Epithelial cell of proximal tubule (primary cell): Measurements from ENCODE around the gene PTPRS. TPM values are rescaled to one million over a fixed set of nuclear protein-coding genes. Genes with fewer than 3 reads are reported as not detected.
A peak's percentile ranks its signal among the peaks of the same experiment; 100 is the strongest.

Experiments used
- DNase-seq: peaks from one replicate; pipeline ENCODE4 v3.0.0-alpha.2; 2011; ENCODE audit warnings: low read depth
- H3K4me3 ChIP-seq: 2 replicates; pipeline ENCODE4 v1.5.1; 2011; ENCODE audit warnings: low read depth, mild to moderate bottlenecking, low read length
- total RNA-seq: library from RNA; depleted of rRNA; stranded (reverse); fragments of >200 nt; gene quantifications from 2 replicates; pipeline ENCODE4 v1.2.3, GENCODE V29; 2015
- TF ChIP-seq, protein P1 (sequence below): conservative IDR thresholded peaks from 2 replicates; pipeline ENCODE4 v1.5.1; 2012; ENCODE audit warnings: low read depth, mild to moderate bottlenecking, low read length

The PTPRS gene
- total RNA-seq, 1 donor from 2014 or later: 31.9 TPM

DNA sequence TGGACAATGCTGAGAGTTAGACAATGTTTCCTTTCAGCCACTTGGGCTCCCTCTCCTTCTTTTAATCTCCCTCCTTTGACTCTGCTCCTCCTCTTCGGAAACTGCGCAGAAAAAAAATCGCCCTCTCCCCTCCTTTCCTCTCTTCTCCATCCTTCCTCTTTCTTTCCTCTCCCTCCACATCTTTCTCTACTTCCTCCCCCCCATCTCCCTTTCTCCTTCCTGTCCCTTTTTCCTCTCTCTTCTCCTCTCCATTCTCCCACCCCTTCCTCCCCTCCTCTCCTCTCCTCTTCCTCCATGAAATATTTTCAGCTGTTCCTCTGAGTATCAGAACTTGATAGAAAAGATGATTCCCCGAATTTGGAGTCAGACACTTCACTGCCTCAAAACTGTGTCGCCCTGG, 15.1 kb upstream of the PTPRS start:
- TF ChIP-seq, protein P1, sequence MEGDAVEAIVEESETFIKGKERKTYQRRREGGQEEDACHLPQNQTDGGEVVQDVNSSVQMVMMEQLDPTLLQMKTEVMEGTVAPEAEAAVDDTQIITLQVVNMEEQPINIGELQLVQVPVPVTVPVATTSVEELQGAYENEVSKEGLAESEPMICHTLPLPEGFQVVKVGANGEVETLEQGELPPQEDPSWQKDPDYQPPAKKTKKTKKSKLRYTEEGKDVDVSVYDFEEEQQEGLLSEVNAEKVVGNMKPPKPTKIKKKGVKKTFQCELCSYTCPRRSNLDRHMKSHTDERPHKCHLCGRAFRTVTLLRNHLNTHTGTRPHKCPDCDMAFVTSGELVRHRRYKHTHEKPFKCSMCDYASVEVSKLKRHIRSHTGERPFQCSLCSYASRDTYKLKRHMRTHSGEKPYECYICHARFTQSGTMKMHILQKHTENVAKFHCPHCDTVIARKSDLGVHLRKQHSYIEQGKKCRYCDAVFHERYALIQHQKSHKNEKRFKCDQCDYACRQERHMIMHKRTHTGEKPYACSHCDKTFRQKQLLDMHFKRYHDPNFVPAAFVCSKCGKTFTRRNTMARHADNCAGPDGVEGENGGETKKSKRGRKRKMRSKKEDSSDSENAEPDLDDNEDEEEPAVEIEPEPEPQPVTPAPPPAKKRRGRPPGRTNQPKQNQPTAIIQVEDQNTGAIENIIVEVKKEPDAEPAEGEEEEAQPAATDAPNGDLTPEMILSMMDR: no peak
- H3K4me3 ChIP-seq: no peak overlapping the region
- DNase-seq: no peak

GRCh38 chr19:5355076-5355475, 14.5 kb upstream of the PTPRS start:
- DNase-seq: no peak
- H3K4me3 ChIP-seq: no peak overlapping the region
- TF ChIP-seq, protein P1: no peak

GRCh38 chr19:5354403-5354802, 13.8 kb upstream of the PTPRS start:
- TF ChIP-seq, protein P1: peak; percentile 35
- no peak for DNase-seq
- no peak overlapping the region for H3K4me3 ChIP-seq

DNA sequence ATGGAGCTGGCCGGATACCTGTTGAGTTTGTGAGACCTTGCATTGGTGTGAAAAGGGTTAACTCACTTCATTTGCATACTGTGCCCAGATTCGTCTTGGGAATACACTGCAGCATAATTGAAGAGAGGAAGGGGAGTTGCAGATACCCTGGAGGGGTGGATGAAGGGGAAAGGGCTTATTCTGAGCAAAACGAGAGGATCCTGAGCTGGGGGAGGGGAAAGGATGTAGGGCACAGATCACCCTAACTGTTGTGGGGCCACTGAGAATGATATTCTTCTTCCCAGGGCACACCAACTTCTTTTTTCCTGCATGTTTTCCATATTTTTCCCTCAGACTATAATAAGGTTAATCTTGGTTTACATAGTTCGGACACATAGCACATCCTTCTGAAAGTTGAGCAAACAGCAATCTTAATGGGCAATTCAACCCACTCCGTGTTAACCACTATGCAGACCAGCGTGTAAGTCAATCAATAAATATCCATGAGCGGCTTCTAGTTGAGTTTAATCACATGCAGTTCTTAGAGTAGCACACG, 11.7 kb upstream of the PTPRS start:
- no peak for DNase-seq
- H3K4me3 ChIP-seq: no peak overlapping the region
- TF ChIP-seq, protein P1: no peak

GRCh38 chr19:5351731-5352228, 11.2 kb upstream of the PTPRS start:
- no peak overlapping the region for H3K4me3 ChIP-seq
- no peak for DNase-seq
- TF ChIP-seq, protein P1: no peak

DNA sequence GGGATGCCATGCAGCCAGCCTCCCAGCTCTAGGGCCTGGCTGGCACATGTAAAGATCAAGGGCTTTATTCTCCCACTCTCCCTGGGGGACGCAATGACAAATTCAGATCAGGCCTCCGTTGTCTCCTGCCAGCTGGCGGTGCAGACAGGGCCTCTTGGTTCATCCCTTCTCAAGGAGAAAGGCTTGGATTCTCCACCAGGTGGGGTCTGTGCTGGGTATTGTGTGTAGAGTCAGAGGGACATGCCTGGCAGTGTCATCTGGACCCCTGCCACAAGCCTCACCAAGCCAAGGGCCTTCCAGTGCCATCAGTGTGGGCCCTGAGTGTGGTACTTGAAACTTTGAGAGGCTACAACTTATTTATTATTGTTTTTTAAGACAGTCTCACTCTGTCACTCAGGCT, 8.4 kb upstream of the PTPRS start:
- no peak for DNase-seq
- H3K4me3 ChIP-seq: no peak overlapping the region
- TF ChIP-seq, protein P1: no peak

DNA sequence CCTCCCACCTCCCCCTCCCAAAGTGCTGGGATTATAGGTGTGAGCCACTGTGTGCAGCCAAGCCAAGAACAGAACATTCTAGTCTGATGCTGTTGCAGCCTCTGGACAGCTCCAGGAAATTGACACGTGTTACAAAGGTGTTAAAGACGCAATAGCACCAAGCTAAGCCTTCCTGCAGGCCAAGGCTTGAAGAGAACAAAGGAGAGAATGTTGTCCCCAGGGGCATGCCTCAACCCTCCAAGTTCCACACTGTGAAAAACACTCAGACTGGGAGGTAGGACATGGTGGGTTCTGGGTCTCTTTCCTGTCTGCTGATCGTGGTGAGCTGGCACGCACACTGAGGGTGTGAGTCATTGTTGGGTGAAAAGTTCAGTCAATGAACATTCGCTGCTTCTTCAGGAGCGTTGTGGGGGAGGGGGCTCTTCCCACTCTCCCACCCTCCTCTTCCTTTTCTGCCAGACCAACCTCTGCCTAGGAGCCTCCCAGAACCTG, 5.3 kb upstream of the PTPRS start:
- TF ChIP-seq, protein P1: no peak
- DNase-seq: no peak

More for the DNA sequence above, 5.3 kb upstream of the PTPRS start:
- no peak overlapping the region for H3K4me3 ChIP-seq
